Mucosa of descending colon (tissue), 3 donors: ENCODE data around the gene PRM2. TPM values are rescaled to one million over a fixed set of nuclear protein-coding genes. Genes with fewer than 3 reads are reported as not detected.

Source experiments
- ATAC-seq: fragments of 200-7000 bp; cut with Tn5 transposase; one replicate; pipeline ENCODE4 v1.9.1; 2020; ENCODE audit warnings: mild to moderate bottlenecking, moderate library complexity
- DNase-seq, 3 donors: peaks; one replicate each; pipeline ENCODE4 v3.0.0-alpha.2; 2020
- H3K36me3 ChIP-seq: fragments of 200-600 bp; one replicate; pipeline ENCODE4 v1.8.0; 2021; ENCODE audit warnings: low read depth, mild to moderate bottlenecking
- H3K4me1 ChIP-seq: fragments of 200-600 bp; one replicate; pipeline ENCODE4 v1.8.0; 2021; ENCODE audit warnings: low read depth, mild to moderate bottlenecking
- H3K4me3 ChIP-seq: fragments of 200-600 bp; one replicate; pipeline ENCODE4 v1.8.0; 2021; ENCODE audit warnings: mild to moderate bottlenecking
- H3K9me3 ChIP-seq: fragments of 200-600 bp; one replicate; pipeline ENCODE4 v1.8.0; 2021; ENCODE audit warnings: mild to moderate bottlenecking
- CTCF ChIP-seq: fragments of 200-600 bp; IDR thresholded peaks from one replicate; pipeline ENCODE4 v1.8.0; 2022; ENCODE audit warnings: antibody characterized with exemption, mild to moderate bottlenecking
- intact Hi-C, 2 donors: fragments of 100-400 bp; cut with DNase I in 1 of 2; cut with micrococcal nuclease in 1 of 2; formaldehyde crosslinking; loops; one replicate each; pipeline versions ENCODE4 v1.11.0 to v1.11.1; 2022; cut with DNase I, micrococcal nuclease
- total RNA-seq, 3 donors: library from RNA; stranded (reverse); fragmentation: NEBNext Ultra II Directional in 2 of 3; extraction: Animal tissue kit (Norgen Biotek cat#: 25700) in 2 of 3; gene quantifications; one replicate each; pipeline versions ENCODE4 v1.2.1 to v1.2.4, GENCODE V29; 2021 to 2023
- donor health status: DM: no; HTN: no; CAD: no; lungs with moderate emphysema.
- donor health status: DM: no; HTN: no; CAD: no.
- donor health status: DM: no; HTN: yes; CAD: no.

Gene PRM2
- total RNA-seq, 3 donors from 2014 or later, result not detected

GRCh38 chr16:11249233-11250061 is 26.8 kb downstream of the PRM2 start:
- intact Hi-C loops, result loop anchor here in 1 of 2 donors (10.0 kb wide), 1 partner anchor 275 kb away; no protein-coding TSS in a partner anchor
- ATAC-seq (no peak), DNase-seq (no peak)
- TF ChIP-seq CTCF, result no peak
- Histone ChIP-seq H3K4me1 (peaks cover 1% of the 10 kb centered on the region), H3K9me3 (no peaks in the 10 kb centered on the region), H3K4me3 (no peak overlapping the region), H3K36me3 (no peaks in the 10 kb centered on the region)

- intact Hi-C loops, result no loop called here
- H3K36me3 ChIP-seq, result no peaks in the 10 kb centered on the region
- no peaks in the 10 kb centered on the region for H3K9me3 ChIP-seq
- no peak overlapping the region for H3K4me3 ChIP-seq
- no peak for TF ChIP-seq CTCF
- no peak for DNase-seq
- no peak for ATAC-seq
- no peaks in the 10 kb centered on the region for H3K4me1 ChIP-seq
These were observed 28.1 kb downstream of the PRM2 start for GRCh38 chr16:11248133-11248532.

GRCh38 chr16:11245988-11246387 is 30.3 kb downstream of the PRM2 start:
- no peak for TF ChIP-seq CTCF
- no peaks in the 10 kb centered on the region for H3K4me1 ChIP-seq
- H3K9me3 ChIP-seq, result no peaks in the 10 kb centered on the region
- intact Hi-C loops, result no loop called here
- ATAC-seq (no peak), DNase-seq (no peak)
- no peaks in the 10 kb centered on the region for H3K36me3 ChIP-seq
- H3K4me3 ChIP-seq, result no peak overlapping the region

- Histone ChIP-seq H3K36me3 (no peaks in the 10 kb centered on the region), H3K9me3 (no peaks in the 10 kb centered on the region), H3K4me3 (no peak overlapping the region), H3K4me1 (no peaks in the 10 kb centered on the region)
- intact Hi-C loops, result no loop called here
- DNase-seq (no peak), ATAC-seq (no peak)
- TF ChIP-seq CTCF, result no peak
These were observed 31.0 kb downstream of the PRM2 start for GRCh38 chr16:11245222-11245737.

GRCh38 chr16:11242658-11243057 is 33.6 kb downstream of the PRM2 start:
- no peak for TF ChIP-seq CTCF
- no peak overlapping the region for H3K4me3 ChIP-seq
- intact Hi-C loops, result no loop called here
- DNase-seq, result no peak
- no peaks in the 10 kb centered on the region for H3K9me3 ChIP-seq
- no peaks in the 10 kb centered on the region for H3K4me1 ChIP-seq
- no peaks in the 10 kb centered on the region for H3K36me3 ChIP-seq
- no peak for ATAC-seq
